Cardiac muscle cell (in vitro differentiated cells and primary cell): ENCODE data around the gene HOXA3. TPM values are rescaled to one million over a fixed set of nuclear protein-coding genes. Genes with fewer than 3 reads are reported as not detected.
A peak's percentile ranks its signal among the peaks of the same experiment; 100 is the strongest.

Experiments used
- DNase-seq, 2 donors: peaks; one replicate each; pipeline versions ENCODE4 v3.0.0 to v3.0.0-alpha.2; 2010 to 2017; ENCODE audit warnings: low read depth in 1 of 2, low spot score in 1 of 2
- H3K27ac ChIP-seq: fragments of 200-600 bp; sonication (generic); 2 replicates; pipeline ENCODE4 v1.5.1; 2016
- H3K27me3 ChIP-seq: fragments of 200-600 bp; sonication (generic); 2 replicates; pipeline ENCODE4 v1.6.0; 2016; ENCODE audit warnings: control low read depth
- H3K36me3 ChIP-seq: fragments of 200-600 bp; sonication (generic); 2 replicates; pipeline ENCODE4 v1.5.1; 2016; ENCODE audit warnings: control low read depth
- H3K4me1 ChIP-seq: fragments of 200-600 bp; sonication (generic); 2 replicates; pipeline ENCODE4 v1.8.1; 2017; ENCODE audit warnings: low read depth, mild to moderate bottlenecking, mixed run types
- H3K4me3 ChIP-seq: fragments of 200-600 bp; sonication (generic); 2 replicates; pipeline ENCODE4 v1.5.1; 2016; ENCODE audit warnings: mild to moderate bottlenecking
- H3K9me3 ChIP-seq: fragments of 200-600 bp; sonication (generic); 2 replicates; pipeline ENCODE4 v1.5.1; 2017; ENCODE audit warnings: low read depth, mild to moderate bottlenecking, control low read depth
- polyA plus RNA-seq: library from polyadenylated mRNA; unstranded; fragments of >200 nt; fragmentation: Nextera tagmentation; extraction: Ambion mirVana; gene quantifications from 2 replicates; pipeline ENCODE4 v1.2.1, GENCODE V29; 2016
- total RNA-seq: library from RNA; depleted of rRNA; stranded (reverse); fragments of >200 nt; gene quantifications from 2 replicates; pipeline ENCODE4 v1.2.3, GENCODE V29; 2016
- TF ChIP-seq, protein P1 (sequence below): IDR thresholded peaks from 2 replicates; pipeline ENCODE4 v1.5.1; 2012; ENCODE audit warnings: low read depth, mild to moderate bottlenecking, low read length

HOXA3 gene
- total and polyA plus RNA-seq, 2 experiments from 2014 or later, result 1.4 to 9.4 TPM

- H3K4me1 ChIP-seq, result peaks cover 17% of the 10 kb centered on the region
- no peaks in the 10 kb centered on the region for H3K9me3 ChIP-seq
- no peak for DNase-seq
- no peak overlapping the region for H3K27ac ChIP-seq
- TF ChIP-seq, protein P1, sequence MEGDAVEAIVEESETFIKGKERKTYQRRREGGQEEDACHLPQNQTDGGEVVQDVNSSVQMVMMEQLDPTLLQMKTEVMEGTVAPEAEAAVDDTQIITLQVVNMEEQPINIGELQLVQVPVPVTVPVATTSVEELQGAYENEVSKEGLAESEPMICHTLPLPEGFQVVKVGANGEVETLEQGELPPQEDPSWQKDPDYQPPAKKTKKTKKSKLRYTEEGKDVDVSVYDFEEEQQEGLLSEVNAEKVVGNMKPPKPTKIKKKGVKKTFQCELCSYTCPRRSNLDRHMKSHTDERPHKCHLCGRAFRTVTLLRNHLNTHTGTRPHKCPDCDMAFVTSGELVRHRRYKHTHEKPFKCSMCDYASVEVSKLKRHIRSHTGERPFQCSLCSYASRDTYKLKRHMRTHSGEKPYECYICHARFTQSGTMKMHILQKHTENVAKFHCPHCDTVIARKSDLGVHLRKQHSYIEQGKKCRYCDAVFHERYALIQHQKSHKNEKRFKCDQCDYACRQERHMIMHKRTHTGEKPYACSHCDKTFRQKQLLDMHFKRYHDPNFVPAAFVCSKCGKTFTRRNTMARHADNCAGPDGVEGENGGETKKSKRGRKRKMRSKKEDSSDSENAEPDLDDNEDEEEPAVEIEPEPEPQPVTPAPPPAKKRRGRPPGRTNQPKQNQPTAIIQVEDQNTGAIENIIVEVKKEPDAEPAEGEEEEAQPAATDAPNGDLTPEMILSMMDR, result no peak
- no peak overlapping the region for H3K4me3 ChIP-seq
- H3K27me3 ChIP-seq, result peaks cover 100% of the 10 kb centered on the region
- no peaks in the 10 kb centered on the region for H3K36me3 ChIP-seq
Observed at GRCh38 chr7:27111751-27112277, 40.6 kb downstream of the HOXA3 start.

DNA sequence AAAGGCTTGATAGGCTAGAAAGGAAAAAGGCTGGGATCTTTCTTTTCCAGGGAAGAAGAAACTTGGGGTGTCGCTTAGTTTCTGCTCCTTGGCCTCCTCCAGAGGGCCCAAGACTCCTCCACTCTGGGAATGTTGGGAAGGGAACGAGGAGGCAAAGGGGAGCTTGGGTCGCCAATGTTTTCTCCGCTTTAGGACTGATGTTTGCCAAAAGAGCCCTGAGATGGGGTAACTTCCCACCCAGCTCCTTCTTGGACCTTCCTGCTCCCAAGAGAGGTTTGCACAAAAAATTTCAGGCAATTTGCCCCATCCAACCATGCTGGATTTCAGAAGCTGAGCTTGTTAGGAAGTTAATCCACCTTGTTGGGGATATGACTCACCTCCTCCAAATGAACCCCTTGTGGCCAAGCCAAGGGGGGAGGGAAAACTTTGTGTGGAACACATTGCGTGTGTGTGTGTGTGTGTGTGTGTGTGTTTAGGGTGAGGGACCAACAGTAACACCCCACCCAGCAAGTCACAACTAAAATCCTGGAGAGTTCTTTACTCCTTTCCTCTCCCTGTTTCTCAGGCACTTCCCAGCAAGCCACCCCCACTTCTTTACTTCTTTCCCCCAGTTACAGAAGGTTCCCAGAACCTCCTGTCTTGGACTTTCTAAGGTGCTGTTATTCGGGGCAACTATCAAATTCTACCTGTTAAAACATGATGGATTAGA is 41.2 kb downstream of the HOXA3 start:
- peaks cover 19% of the 10 kb centered on the region for H3K4me1 ChIP-seq
- no peak overlapping the region for H3K27ac ChIP-seq
- TF ChIP-seq, protein P1, result no peak
- no peak for DNase-seq
- peaks cover 100% of the 10 kb centered on the region for H3K27me3 ChIP-seq
- no peak overlapping the region for H3K4me3 ChIP-seq
- no peaks in the 10 kb centered on the region for H3K36me3 ChIP-seq
- H3K9me3 ChIP-seq, result no peaks in the 10 kb centered on the region

- no peak for DNase-seq
- peaks cover 100% of the 10 kb centered on the region for H3K27me3 ChIP-seq
- no peak overlapping the region for H3K4me3 ChIP-seq
- peaks cover 19% of the 10 kb centered on the region for H3K4me1 ChIP-seq
- H3K27ac ChIP-seq, result no peak overlapping the region
- TF ChIP-seq, protein P1, result no peak
- no peaks in the 10 kb centered on the region for H3K9me3 ChIP-seq
- H3K36me3 ChIP-seq, result no peaks in the 10 kb centered on the region
Observed at GRCh38 chr7:27110186-27111031, 42.0 kb downstream of the HOXA3 start.

GRCh38 chr7:27109466-27110185 is 42.8 kb downstream of the HOXA3 start:
- Histone ChIP-seq H3K4me1 (peaks cover 19% of the 10 kb centered on the region), H3K9me3 (no peaks in the 10 kb centered on the region), H3K4me3 (no peak overlapping the region), H3K27ac (no peak overlapping the region), H3K27me3 (peaks cover 100% of the 10 kb centered on the region), H3K36me3 (no peaks in the 10 kb centered on the region)
- TF ChIP-seq, protein P1, result no peak
- DNase-seq, result no peak

- H3K4me1 ChIP-seq, result peaks cover 14% of the 10 kb centered on the region
- TF ChIP-seq, protein P1, result no peak
Observed at GRCh38 chr7:27108390-27109127, 43.8 kb downstream of the HOXA3 start.

More at GRCh38 chr7:27108390-27109127, 43.8 kb downstream of the HOXA3 start:
- Histone ChIP-seq H3K36me3 (no peaks in the 10 kb centered on the region), H3K9me3 (no peaks in the 10 kb centered on the region), H3K27me3 (peaks cover 100% of the 10 kb centered on the region), H3K4me3 (no peak overlapping the region), H3K27ac (no peak overlapping the region)
- DNase-seq, result peak in 1 of 2 donors; percentile 39
